ENCODE measurements around the gene MINDY2.

DNA sequence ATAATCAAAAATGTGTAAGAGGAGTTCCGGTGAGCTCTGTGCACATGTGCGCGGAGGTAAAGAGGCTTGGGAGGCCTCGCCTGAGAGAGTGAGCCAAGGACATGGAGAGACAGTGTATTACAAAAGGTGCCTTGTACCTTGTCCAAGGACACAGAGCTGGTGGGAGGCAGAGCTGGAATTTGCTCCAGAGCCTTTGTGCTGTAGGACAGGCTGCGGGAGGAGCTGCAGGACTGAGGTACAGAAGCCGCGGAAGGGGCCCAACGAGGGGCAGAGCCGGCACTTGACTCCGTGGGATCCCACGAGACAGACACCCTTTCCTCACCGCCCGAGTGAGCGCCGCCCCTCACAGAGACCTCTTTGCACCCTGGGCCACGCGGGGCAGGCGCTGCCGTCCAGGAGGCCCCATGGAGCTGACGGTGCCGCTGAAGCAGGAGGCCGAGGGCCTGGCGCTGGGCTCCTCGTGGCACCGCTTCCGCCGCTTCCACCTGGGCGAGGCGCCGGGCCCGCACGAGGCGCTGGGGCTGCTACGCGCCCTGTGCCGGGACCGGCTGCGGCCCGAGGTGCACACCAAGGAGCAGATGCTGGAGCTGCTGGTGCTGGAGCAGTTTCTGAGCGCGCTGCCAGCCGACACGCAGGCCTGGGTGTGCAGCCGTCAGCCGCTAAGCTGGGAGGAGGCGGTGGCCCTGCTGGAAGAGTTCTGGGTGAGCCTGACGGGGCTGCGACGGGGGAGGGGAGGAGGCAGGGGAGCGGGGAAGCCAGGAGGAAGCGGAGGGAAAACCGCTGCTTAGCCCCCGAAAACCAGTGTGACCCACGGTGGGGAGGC, 93.7 kb downstream of the MINDY2 start:
- TF ChIP-seq POLR2A (IDR thresholded peaks at IDR 0.05; ENCODE audit: low read depth, low read length) (no peak), POLR2AphosphoS5 (IDR thresholded peaks at IDR 0.05; ENCODE audit: low read depth, low read length) (no peak), TAF1 (IDR thresholded peaks at IDR 0.05; ENCODE audit: low read depth, low read length) (no peak)

Data from GM12891 (cell line).